Measurements from ENCODE around the gene YPEL1. TPM values are rescaled to one million over a fixed set of nuclear protein-coding genes. Genes with fewer than 3 reads are reported as not detected.

The YPEL1 gene
- total and polyA plus RNA-seq, 2 of the 8 experiments (the other 6 are each of a cell fraction or from before 2014, with no cell fraction given): 6.0 to 6.7 TPM

DNA sequence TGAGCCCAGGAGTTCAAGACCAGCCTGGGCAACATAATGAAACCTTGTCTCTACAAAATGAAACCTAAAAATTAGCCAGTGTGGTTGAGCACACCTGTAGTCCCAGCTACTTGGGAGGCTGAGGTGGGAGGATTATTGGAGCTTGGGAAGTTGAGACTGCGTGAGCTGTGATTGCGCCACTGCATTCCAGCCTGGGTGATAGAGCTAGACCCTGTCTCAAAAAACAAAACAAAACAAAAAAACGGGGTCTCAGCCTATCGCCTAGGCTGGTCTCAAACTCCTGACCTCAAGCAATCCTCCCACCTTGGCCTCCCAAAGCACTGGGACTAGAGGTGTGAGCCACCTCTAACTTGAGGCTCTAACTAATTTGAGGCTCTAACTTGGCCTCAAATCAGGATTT, 56.2 kb downstream of the YPEL1 start:
- CTCF ChIA-PET (ENCODE audit: partially characterized antibody): interaction anchor here (0.6 kb wide), 2 partner anchors 44 to 85 kb away, joined by 3 read pairs; no protein-coding TSS in a partner anchor
- Histone ChIP-seq H3K56ac (replicated peaks; ENCODE audit: insufficient read length, low read depth, low read length) (no peak overlapping the region), H2BK12ac (ENCODE audit: low read depth, low read length) (no peak overlapping the region), H2AK5ac (ENCODE audit: low read depth, low read length) (no peak overlapping the region), H4K20me1 (replicated peaks in 1 of 2; ENCODE audit: control insufficient read depth in 1 of 2, insufficient read depth in 2 of 2, low read length in 2 of 2) (peaks cover 2 to 9% of the 10 kb centered on the region in 2 experiments), H3K4ac (replicated peaks; ENCODE audit: insufficient read length, low read depth, low read length) (no peak overlapping the region), H3K23me2 (ENCODE audit: low read depth, low read length) (no peaks in the 10 kb centered on the region), H3K23ac (ENCODE audit: insufficient read length) (no peak overlapping the region), H2BK20ac (ENCODE audit: low read length) (no peak overlapping the region), H4K8ac (ENCODE audit: extremely low read depth, insufficient read depth, low read length) (no peak overlapping the region; the same call in 1 of the 2 replicates), H3K4me1 (replicated peaks in 1 of 4; ENCODE audit: control insufficient read depth in 3 of 4, insufficient read depth in 4 of 4, low read length in 3 of 4) (no peaks in the 10 kb centered on the region), H3K27me3 (replicated peaks in 1 of 4; ENCODE audit: control insufficient read depth in 3 of 4, extremely low read depth in 1 of 4, insufficient read depth in 3 of 4, low read length in 3 of 4) (no peaks in the 10 kb centered on the region), H3K79me2 (ENCODE audit: control insufficient read depth in 1 of 2, insufficient read depth in 2 of 2, low read length in 2 of 2) (no peaks in the 10 kb centered on the region), H3K36me3 (ENCODE audit: control insufficient read depth in 2 of 4, insufficient read depth in 4 of 4, low read length in 3 of 4) (peaks cover 3 to 11% (median 6%) of the 10 kb centered on the region in 4 experiments; a peak in 4 of 8 replicates), H3K9ac (replicated peaks in 1 of 4; ENCODE audit: extremely low read depth in 1 of 4, low read depth in 3 of 4, low read length in 3 of 4) (no peak overlapping the region), H3K18ac (ENCODE audit: extremely low read depth, low read length) (no peak overlapping the region), H2BK120ac (replicated peaks; ENCODE audit: low read depth, low read length) (no peak overlapping the region), H3K14ac (ENCODE audit: insufficient read length) (no peak overlapping the region), H3K4me3 (ENCODE audit: extremely low read depth in 1 of 4, insufficient read depth in 2 of 4, low read depth in 3 of 4, low read length in 4 of 4) (no peak overlapping the region), H2BK15ac (ENCODE audit: low read length) (no peak overlapping the region), H4K5ac (ENCODE audit: insufficient read length, low read depth, low read length) (no peak overlapping the region), H2BK5ac (ENCODE audit: low read depth, low read length) (no peak overlapping the region), H3K9me3 (ENCODE audit: insufficient read depth in 2 of 2, low read depth in 1 of 2, low read length in 1 of 2) (peaks cover 0 to 12% of the 10 kb centered on the region in 2 experiments; a peak in 1 of 4 replicates), H3K4me2 (ENCODE audit: insufficient read depth in 1 of 2, low read depth in 2 of 2, low read length in 2 of 2) (no peak overlapping the region), H4K91ac (replicated peaks; ENCODE audit: insufficient read length, low read length) (no peak overlapping the region), H3K79me1 (ENCODE audit: low read depth, low read length) (no peaks in the 10 kb centered on the region), H2AFZ (ENCODE audit: low read length) (no peak overlapping the region), H3K27ac (ENCODE audit: low read depth, low read length) (no peak overlapping the region)
- FAIRE-seq: no peak
- TF ChIP-seq CTBP2 (IDR thresholded peaks at IDR 0.05; ENCODE audit: borderline replicate concordance, insufficient read depth, insufficient read length, low read length) (no peak), NRF1 (IDR thresholded peaks at IDR 0.05; ENCODE audit: low read depth, low read length) (no peak)
- 70% methylated on average over 4 of the region's 4 CpGs; no CpG with 5 or more reads in 1 of the 2 experiments for WGBS, 2 experiments (ENCODE audit: extremely low coverage in 1 of 2, insufficient coverage in 1 of 2, insufficient read length in 1 of 2, insufficient replicate concordance in 2 of 2, low coverage in 1 of 2, low lambda C conversion rate in 2 of 2, missing lambda C conversion rate in 1 of 2)
- no peak for DNase-seq (ENCODE audit: low read depth in 1 of 2, low spot score in 2 of 2)
- POLR2A ChIA-PET (ENCODE audit: partially characterized antibody): interaction anchor here (1.4 to 1.6 kb wide), 2 partner anchors 15 to 71 kb away, joined by 3 to 4 read pairs; no protein-coding TSS in a partner anchor

All from H1 (cell line).